COLO829 (cell line): Measurements from ENCODE around the gene EIF4G1.

Experiments used
- DNase-seq: peaks from one replicate; pipeline ENCODE4 v3.0.0; 2012; ENCODE audit warnings: low spot score

EIF4G1 gene

DNA sequence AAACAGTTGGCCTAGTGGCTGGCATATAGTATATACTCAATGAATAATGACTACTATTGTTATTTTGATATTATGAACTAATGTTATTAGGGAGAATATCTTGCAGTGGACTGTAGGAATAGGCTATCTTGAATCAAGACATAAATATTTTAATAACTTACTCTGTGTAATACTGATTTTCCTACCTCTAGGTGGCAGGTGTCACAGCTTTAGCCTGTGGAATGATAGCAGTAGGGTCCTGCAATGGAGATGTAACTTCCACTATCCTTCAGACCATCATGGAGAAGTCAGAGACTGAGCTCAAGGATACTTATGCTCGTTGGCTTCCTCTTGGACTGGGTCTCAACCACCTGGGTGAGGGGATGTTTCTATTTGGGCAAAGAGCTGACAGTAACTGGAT lies 8.8 kb upstream of the EIF4G1 start:
- no peak for DNase-seq

GRCh38 chr3:184306341-184306972 lies 7.9 kb upstream of the EIF4G1 start:
- no peak for DNase-seq

DNA sequence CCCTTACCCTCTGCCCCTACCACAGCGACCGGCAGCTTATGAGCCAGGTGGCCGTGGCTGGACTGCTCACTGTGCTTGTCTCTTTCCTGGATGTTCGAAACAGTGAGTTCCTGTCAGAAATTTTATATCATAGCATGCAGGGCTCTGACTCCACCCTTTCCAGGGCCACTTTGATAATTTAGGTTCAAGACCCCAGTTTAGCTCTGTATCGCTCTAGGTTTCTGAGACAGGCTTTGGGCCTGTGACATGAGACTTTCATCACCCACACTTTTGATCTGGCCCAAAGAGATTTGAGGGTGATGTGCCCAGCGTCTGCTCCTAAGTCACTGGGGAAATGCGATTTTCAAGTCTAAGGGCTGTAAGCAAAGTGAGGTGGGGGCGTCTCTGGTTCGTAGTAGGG lies 6.5 kb upstream of the EIF4G1 start:
- no peak for DNase-seq

GRCh38 chr3:184308744-184309143 lies 5.7 kb upstream of the EIF4G1 start:
- DNase-seq: no peak

DNA sequence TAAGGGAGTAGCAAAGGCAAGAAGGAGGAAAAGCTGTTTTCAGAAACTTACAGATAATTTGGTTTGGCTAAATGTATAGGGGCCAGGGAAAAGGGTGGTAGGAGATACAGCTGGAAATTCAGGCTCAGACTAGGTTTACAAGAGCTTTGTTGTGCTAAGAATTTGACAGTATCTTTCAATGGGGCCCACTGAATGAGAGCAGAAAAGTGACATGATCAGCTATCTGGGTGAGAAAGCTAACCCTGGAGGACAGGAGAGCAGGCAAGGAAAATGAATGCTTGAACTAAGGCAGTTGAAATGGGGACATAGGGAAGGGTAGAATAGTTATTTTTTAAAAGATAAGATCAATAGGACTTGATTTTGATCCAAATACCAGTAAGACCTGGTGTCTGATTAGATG lies 2.8 kb upstream of the EIF4G1 start:
- DNase-seq: no peak

GRCh38 chr3:184314700-184315542 lies 515 bp downstream of the EIF4G1 start:
- DNase-seq: peak; percentile 56

- DNase-seq: no peak
These were observed 1.1 kb downstream of the EIF4G1 start for GRCh38 chr3:184315543-184315867.

DNA sequence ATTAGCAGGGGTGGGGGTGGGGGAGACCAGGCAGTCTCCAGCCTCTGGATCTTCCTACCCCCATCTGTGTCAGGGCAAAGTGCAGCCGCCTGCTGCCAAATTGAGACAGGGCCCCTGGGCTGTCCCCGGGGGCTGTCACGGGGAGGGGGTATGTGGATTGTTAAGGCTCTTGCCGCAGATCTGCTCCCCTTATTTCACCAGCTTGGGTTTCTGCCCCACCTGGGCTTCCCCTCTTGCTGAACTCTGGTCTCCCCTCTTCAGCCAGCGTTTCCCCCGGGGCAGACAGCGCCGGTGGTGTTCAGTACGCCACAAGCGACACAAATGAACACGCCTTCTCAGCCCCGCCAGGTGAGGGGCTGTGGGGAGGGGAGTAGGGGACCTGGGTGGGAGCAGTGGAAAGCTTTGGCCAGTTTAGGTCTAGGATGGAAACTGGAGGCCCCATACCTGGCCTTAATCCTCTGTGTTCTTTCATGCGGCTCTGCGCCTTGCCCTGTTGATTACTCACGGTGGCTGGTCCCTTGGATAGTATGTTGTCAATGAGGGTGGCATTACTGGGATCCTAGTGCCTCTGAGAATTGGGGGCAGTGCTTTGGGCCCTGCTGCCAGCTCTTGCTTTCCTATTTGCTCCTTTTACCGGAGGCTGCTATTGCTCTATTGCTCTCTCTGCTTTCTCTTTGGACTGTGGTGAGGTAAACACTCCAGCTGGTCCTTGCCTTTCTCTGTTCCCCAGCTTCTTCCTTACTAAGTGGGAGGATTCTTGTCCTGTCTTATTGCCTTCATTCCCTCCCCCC lies 1.7 kb downstream of the EIF4G1 start:
- DNase-seq: no peak

- DNase-seq: no peak
These were observed 2.4 kb downstream of the EIF4G1 start for GRCh38 chr3:184316792-184317191.

DNA sequence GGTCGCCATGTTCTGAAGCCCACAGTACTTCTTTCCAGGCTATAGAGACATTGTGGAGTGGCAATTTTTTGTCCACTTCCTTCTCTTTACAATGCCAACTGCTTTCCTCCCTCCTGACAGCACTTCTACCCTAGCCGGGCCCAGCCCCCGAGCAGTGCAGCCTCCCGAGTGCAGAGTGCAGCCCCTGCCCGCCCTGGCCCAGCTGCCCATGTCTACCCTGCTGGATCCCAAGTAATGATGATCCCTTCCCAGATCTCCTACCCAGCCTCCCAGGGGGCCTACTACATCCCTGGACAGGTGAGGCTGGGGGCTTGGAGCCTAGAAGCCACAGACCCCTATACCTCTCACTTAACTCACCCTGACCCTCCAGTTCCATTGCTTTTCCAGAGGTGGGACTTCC lies 2.8 kb downstream of the EIF4G1 start:
- no peak for DNase-seq

GRCh38 chr3:184320104-184320445 lies 5.7 kb downstream of the EIF4G1 start:
- DNase-seq: peak; percentile 98

- no peak for DNase-seq
These were observed 7.3 kb downstream of the EIF4G1 start for GRCh38 chr3:184321666-184322065.

DNA sequence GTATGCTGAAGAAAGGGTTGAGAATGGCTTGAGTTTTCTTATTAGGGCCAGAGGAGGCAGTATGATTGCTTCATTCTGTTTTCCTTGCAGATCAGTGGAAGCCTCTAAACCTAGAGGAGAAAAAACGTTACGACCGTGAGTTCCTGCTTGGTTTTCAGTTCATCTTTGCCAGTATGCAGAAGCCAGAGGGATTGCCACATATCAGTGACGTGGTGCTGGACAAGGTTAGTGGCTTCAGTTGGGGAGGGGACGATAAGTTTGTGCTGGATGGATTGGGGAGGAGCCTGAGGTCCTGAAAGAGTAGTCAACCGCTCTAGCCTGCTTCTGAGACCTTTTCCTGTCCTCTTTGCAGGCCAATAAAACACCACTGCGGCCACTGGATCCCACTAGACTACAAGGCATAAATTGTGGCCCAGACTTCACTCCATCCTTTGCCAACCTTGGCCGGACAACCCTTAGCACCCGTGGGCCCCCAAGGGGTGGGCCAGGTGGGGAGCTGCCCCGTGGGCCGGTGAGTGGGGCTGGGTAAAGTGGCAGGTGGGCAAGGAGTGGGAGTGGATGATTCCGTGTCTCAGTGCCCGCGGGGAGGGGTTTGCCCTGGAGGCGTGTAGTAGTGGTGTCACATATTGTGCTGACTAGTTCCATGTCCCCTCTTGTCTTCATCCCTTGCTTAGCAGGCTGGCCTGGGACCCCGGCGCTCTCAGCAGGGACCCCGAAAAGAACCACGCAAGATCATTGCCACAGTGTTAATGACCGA lies 8.5 kb downstream of the EIF4G1 start:
- DNase-seq: no peak

DNA sequence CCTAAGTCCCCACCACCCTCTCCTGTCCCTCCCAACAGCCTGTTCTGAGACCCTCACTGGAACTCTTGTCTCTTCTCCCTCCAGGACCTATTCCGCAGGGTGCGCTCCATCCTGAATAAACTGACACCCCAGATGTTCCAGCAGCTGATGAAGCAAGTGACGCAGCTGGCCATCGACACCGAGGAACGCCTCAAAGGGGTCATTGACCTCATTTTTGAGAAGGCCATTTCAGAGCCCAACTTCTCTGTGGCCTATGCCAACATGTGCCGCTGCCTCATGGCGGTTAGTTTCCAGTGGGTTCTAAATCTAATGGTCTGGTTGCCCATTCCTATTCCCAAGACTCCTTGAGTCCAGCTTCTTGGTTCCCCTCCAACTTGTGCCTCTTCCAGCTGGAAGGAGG lies 9.3 kb downstream of the EIF4G1 start:
- no peak for DNase-seq

GRCh38 chr3:184325269-184325668 lies 10.9 kb downstream of the EIF4G1 start:
- DNase-seq: no peak

DNA sequence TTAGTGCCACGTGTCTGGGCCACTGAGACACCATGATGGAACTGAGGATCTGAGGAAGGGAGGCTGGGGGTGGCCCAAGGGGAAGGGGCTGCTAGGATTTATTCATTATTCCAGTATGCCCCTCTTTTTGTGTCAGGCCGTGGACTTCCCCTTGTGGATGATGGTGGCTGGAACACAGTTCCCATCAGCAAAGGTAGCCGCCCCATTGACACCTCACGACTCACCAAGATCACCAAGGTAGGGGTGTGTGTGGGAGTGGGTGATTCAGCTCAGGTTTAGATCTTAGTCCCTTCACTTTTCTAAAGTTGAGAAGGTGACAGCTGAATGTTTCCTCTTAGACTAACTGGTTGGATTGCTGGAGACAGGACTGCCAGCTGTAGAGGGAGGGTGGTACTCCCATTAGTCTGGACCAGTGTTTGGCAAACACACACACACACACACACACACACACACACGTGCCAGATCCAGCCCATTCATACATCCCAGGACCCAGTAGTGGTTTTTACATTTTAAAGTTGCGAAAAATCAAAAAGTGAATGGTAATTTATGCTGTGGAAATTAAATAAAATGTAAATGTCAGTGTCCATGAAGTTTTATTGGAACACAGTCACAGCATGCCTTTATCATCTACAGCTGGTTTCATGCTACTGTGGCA lies 11.4 kb downstream of the EIF4G1 start:
- no peak for DNase-seq

DNA sequence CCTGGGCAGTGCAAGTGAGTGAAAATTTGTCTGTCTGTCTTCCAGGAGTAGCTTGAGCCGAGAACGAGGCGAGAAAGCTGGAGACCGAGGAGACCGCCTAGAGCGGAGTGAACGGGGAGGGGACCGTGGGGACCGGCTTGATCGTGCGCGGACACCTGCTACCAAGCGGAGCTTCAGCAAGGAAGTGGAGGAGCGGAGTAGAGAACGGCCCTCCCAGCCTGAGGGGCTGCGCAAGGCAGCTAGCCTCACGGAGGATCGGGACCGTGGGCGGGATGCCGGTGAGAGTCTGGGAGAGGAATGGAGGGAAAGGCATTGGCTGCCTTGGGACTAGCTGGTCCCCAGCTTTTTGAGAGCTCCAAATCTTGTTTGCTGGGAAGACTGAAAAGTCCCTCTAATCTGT lies 12.8 kb downstream of the EIF4G1 start:
- DNase-seq: no peak

- DNase-seq: no peak
These were observed 14.1 kb downstream of the EIF4G1 start for GRCh38 chr3:184328516-184328915.

GRCh38 chr3:184332370-184333090 lies 18.1 kb downstream of the EIF4G1 start:
- no peak for DNase-seq

DNA sequence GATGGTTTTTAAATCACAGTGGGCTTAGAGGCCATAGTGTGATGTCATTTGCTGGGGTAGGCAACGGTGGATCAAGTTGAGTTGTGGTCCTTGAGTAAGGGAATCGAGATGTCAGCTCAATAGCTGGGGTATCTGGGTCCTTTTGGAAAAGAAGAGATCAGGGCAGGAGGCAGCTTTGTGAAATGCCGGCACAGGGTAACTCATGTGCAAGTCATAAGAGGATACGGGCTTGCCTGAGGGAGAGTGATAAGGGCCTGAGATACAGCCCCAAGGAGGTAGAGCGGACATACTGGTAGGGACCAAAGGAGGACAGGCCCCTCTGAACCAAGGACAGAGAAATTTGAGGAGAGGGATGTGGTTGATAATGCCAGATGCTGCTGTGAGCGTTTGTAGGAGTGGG lies 18.8 kb downstream of the EIF4G1 start:
- no peak for DNase-seq

- no peak for DNase-seq
These were observed 19.3 kb downstream of the EIF4G1 start for GRCh38 chr3:184333700-184334099.
